HepG2 (cell line): ENCODE results near the gene CLPX. TPM values are rescaled to one million over a fixed set of nuclear protein-coding genes. Genes with fewer than 3 reads are reported as not detected.

Source experiments
- ATAC-seq: fragments of 200-7000 bp; cut with Tn5 transposase; 3 replicates; pipeline ENCODE4 v1.9.1; 2020; ENCODE audit warnings: mild to moderate bottlenecking, moderate library complexity
- BruUV-seq: library from RNA; stranded (reverse); fragments of 400-500 nt; replicated peaks from 2 replicates; lab custom pipeline; 2021; lab: Mats Ljungman, UMichigan
- CTCF ChIA-PET: fragments of 300-600 bp; formaldehyde crosslinking; extraction: SDS; loops from one replicate; lab custom pipeline; 2021; ENCODE audit warnings: low total read pairs, inconsistent platforms, low intra/inter-chr PET ratio; lab: Yijun Ruan, JAX
- POLR2A ChIA-PET: fragments of 350-600 bp; sonication (Branson Sonifier 250); formaldehyde crosslinking; loops from one replicate; lab custom pipeline; 2020; ENCODE audit warnings: antibody characterized with exemption, inconsistent platforms; lab: Yijun Ruan, JAX
- DNase-seq: peaks from one replicate; pipeline ENCODE4 v3.0.0-alpha.2; 2015; ENCODE audit warnings: low spot score
- FAIRE-seq: peaks from 3 replicates; lab custom pipeline; 2011; peaks lifted over from hg19 to GRCh38; lab: Jason Lieb, UNC
- H2AFZ ChIP-seq: one replicate; pipeline ENCODE4 v1.6.1; 2011; ENCODE audit warnings: low read length, inconsistent platforms
- H3K27ac ChIP-seq: fragments of 300-600 bp; 3 replicates; pipeline ENCODE4 v1.8.0; 2011; ENCODE audit warnings: mixed run types, mild to moderate bottlenecking, mixed read lengths, low read length, inconsistent platforms; ENCODE audit not compliant: insufficient read depth; ENCODE audit errors: extremely low read length
- H3K27me3 ChIP-seq, 2 experiments: fragments of 200-600 bp in 1 of 2; 2 replicates in 1 of 2; 3 replicates in 1 of 2; pipeline versions ENCODE4 v1.6.0 to v1.8.0; 2011; ENCODE audit warnings: low read length in 2 of 2, mild to moderate bottlenecking in 2 of 2, moderate library complexity in 2 of 2, inconsistent platforms in 1 of 2; ENCODE audit not compliant: insufficient read depth in 2 of 2, control insufficient read depth in 1 of 2
- H3K36me3 ChIP-seq, 2 experiments: fragments of 200-600 bp in 1 of 2; replicated peaks in 1 of 2; 2 replicates in 1 of 2; 3 replicates in 1 of 2; pipeline versions ENCODE4 v1.5.1 to v1.8.0; 2011; ENCODE audit warnings: low read length in 2 of 2, inconsistent platforms in 1 of 2; ENCODE audit not compliant: insufficient read depth in 2 of 2, control insufficient read depth in 1 of 2
- H3K4me1 ChIP-seq: 2 replicates; pipeline ENCODE4 v1.5.1; 2012; ENCODE audit warnings: low read length, inconsistent platforms; ENCODE audit not compliant: insufficient read depth
- H3K4me2 ChIP-seq: 2 replicates; pipeline ENCODE4 v1.6.0; 2011; ENCODE audit warnings: low read depth, low read length, inconsistent platforms
- H3K4me3 ChIP-seq, 3 experiments: fragments of 200-600 bp in 1 of 3; sonication (generic), shearing (Covaris generic) in 1 of 3; replicated peaks in 1 of 3; 2 replicates each; pipeline ENCODE4 v1.5.1; 2011 to 2016; ENCODE audit warnings: low read length in 3 of 3, inconsistent platforms in 2 of 3, low read depth in 2 of 3, mild to moderate bottlenecking in 2 of 3, control low read depth in 1 of 3, mixed read lengths in 1 of 3; ENCODE audit not compliant: insufficient read depth in 1 of 3
- H3K79me2 ChIP-seq: one replicate; pipeline ENCODE4 v1.6.1; 2011; ENCODE audit warnings: low read length, inconsistent platforms; ENCODE audit not compliant: insufficient read depth
- H3K9ac ChIP-seq: 2 replicates; pipeline ENCODE4 v1.6.0; 2011; ENCODE audit warnings: mild to moderate bottlenecking, low read depth, low read length, inconsistent platforms; ENCODE audit not compliant: insufficient read depth
- H3K9me3 ChIP-seq: 2 replicates; pipeline ENCODE4 v1.5.1; 2012; ENCODE audit warnings: mild to moderate bottlenecking, low read length
- H4K20me1 ChIP-seq: 2 replicates; pipeline ENCODE4 v1.6.0; 2011; ENCODE audit warnings: inconsistent platforms, mild to moderate bottlenecking, low read length, moderate library complexity; ENCODE audit not compliant: insufficient read depth
- AGO2 ChIP-seq: fragments of 200-400 bp; formaldehyde crosslinking; optimal IDR thresholded peaks from 2 replicates; pipeline ENCODE3; 2017; ENCODE audit warnings: mild to moderate bottlenecking, low read depth, low read length, moderate library complexity
- ATRX ChIP-seq: sonication (generic); formaldehyde crosslinking; IDR thresholded peaks from 2 replicates; pipeline ENCODE4 v1.4.0; 2020; ENCODE audit warnings: missing genetic modification reagents, borderline replicate concordance
- ELF3 ChIP-seq: IDR thresholded peaks from 2 replicates; pipeline ENCODE4 v1.6.1; 2016; ENCODE audit warnings: missing genetic modification reagents, missing compliant biosample characterization
- JUN ChIP-seq: sonication (generic); formaldehyde crosslinking; IDR thresholded peaks from 2 replicates; pipeline ENCODE4 v1.4.0; 2020; ENCODE audit warnings: mild to moderate bottlenecking, missing genetic modification reagents
- KAT8 ChIP-seq: IDR thresholded peaks from 2 replicates; pipeline ENCODE4 v1.6.1; 2016; ENCODE audit warnings: missing genetic modification reagents, missing compliant biosample characterization
- MLLT10 ChIP-seq: sonication (generic); formaldehyde crosslinking; IDR thresholded peaks from 2 replicates; pipeline ENCODE4 v1.4.0; 2020; ENCODE audit warnings: missing genetic modification reagents
- MXD3 ChIP-seq: IDR thresholded peaks from 2 replicates; pipeline ENCODE4 v1.6.1; 2016; ENCODE audit warnings: mild to moderate bottlenecking, missing biosample characterization, missing genetic modification reagents
- MXD4 ChIP-seq: IDR thresholded peaks from 2 replicates; pipeline ENCODE4 v1.6.1; 2016; ENCODE audit warnings: mild to moderate bottlenecking, missing biosample characterization, missing genetic modification reagents
- NFATC3 ChIP-seq: sonication (generic); formaldehyde crosslinking; IDR thresholded peaks from 2 replicates; pipeline ENCODE4 v1.5.1; 2020; ENCODE audit warnings: mild to moderate bottlenecking, missing genetic modification reagents
- PHF8 ChIP-seq: sonication (generic); formaldehyde crosslinking; IDR thresholded peaks from 2 replicates; pipeline ENCODE4 v1.5.0; 2020; ENCODE audit warnings: missing genetic modification reagents
- RFXANK ChIP-seq: IDR thresholded peaks from 2 replicates; pipeline ENCODE4 v1.6.1; 2016
- STAT5B ChIP-seq: sonication (generic); formaldehyde crosslinking; IDR thresholded peaks from 2 replicates; pipeline ENCODE4 v1.4.0; 2020; ENCODE audit warnings: missing genetic modification reagents
- UBTF ChIP-seq: sonication (generic); formaldehyde crosslinking; IDR thresholded peaks from 2 replicates; pipeline ENCODE4 v1.4.0; 2020; ENCODE audit warnings: mild to moderate bottlenecking, missing genetic modification reagents
- ZNF17 ChIP-seq: sonication (generic); formaldehyde crosslinking; IDR thresholded peaks from 2 replicates; pipeline ENCODE4 v1.5.0; 2020; ENCODE audit warnings: mild to moderate bottlenecking, missing genetic modification reagents
- ZNF234 ChIP-seq: sonication (generic); formaldehyde crosslinking; conservative IDR thresholded peaks from 2 replicates; pipeline ENCODE4 v1.5.1; 2020; ENCODE audit warnings: mild to moderate bottlenecking, missing genetic modification reagents
- ZNF414 ChIP-seq: sonication (generic); formaldehyde crosslinking; IDR thresholded peaks from 2 replicates; pipeline ENCODE4 v1.5.0; 2020; ENCODE audit warnings: missing genetic modification reagents
- ZNF570 ChIP-seq: sonication (generic); formaldehyde crosslinking; IDR thresholded peaks from 2 replicates; pipeline ENCODE4 v1.4.0; 2020; ENCODE audit warnings: mild to moderate bottlenecking, missing genetic modification reagents, borderline replicate concordance
- ZNF773 ChIP-seq: sonication (generic); formaldehyde crosslinking; IDR thresholded peaks from 2 replicates; pipeline ENCODE4 v1.4.0; 2020; ENCODE audit warnings: missing genetic modification reagents, borderline replicate concordance
- WGBS: methylation state at CpG from one replicate; pipeline ENCODE4 v1.1.6; 2017; ENCODE audit warnings: low lambda C conversion rate; 5-methylcytosine and 5-hydroxymethylcytosine counted together
- in situ Hi-C: cut with HindIII; loops from 2 replicates; pipeline ENCODE4 v1.10.0; 2017; ENCODE audit warnings: low pct_unique_long_range_greater_than_20kb; ENCODE audit not compliant: extremely low pct_ligation_motif_present
- intact Hi-C: fragments of 100-400 bp; cut with micrococcal nuclease; formaldehyde crosslinking; loops from one replicate; pipeline ENCODE4 v1.10.0; 2022; ENCODE audit not compliant: unreplicated experiment
- polyA plus RNA-seq, 8 experiments: library from polyadenylated mRNA; depleted of rRNA in 3 of 8; stranded (reverse) in 7 of 8; unstranded in 1 of 8; fragments of >200 nt; fragmentation: Illumina TruSeq in 4 of 8; extraction: Trizol in 4 of 8; gene quantifications; 2 replicates each; pipeline versions ENCODE4 v1.2.1 to v1.2.3, GENCODE V29; 2011 to 2016; ENCODE audit warnings: low read depth in 4 of 8, missing spikeins in 1 of 8, mixed read lengths in 1 of 8; ENCODE audit not compliant: insufficient read depth in 1 of 8
- total RNA-seq, 5 experiments: library from RNA; depleted of rRNA; stranded (reverse); fragments of >200 nt; fragmentation: Illumina TruSeq; extraction: Trizol; gene quantifications; 2 replicates each; pipeline ENCODE4 v1.2.3, GENCODE V29; 2016; ENCODE audit warnings: low read depth in 1 of 5
- TF ChIP-seq, protein P1 (sequence below): sonication (generic); formaldehyde crosslinking; IDR thresholded peaks from 2 replicates; pipeline ENCODE4 v1.5.1; 2020; ENCODE audit warnings: missing genetic modification reagents, mild to moderate bottlenecking, borderline replicate concordance
- TF ChIP-seq, protein P2 (sequence below): fragments of 450-650 bp; IDR thresholded peaks from 2 replicates; pipeline ENCODE4 v1.6.1; 2016

The CLPX gene
- total and polyA plus RNA-seq, 2 of the 13 experiments (the other 11 are each of a cell fraction or from before 2014, with no cell fraction given): 33.9 to 61.3 TPM

DNA sequence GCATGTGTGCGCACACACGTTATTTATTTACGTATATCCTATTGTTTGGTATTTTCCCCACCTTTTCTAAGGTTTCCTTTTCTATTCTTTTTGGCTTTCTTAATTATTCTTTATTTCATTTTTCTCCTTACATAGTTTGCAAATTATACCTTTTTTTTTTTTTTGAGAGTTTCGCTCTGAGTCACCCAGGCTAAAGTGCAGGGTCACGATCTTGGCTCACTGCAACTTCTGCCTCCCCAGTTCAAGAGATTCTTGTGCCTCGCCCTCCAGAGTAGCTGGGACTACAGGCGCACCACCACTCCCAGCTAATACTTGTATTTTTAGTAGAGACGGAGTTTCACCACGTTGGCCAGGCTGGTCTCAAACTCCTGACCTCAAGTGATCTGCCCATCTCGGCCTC is 46.2 kb upstream of the CLPX start:
- CTCF ChIA-PET: no interaction called here
- H3K9me3 ChIP-seq: no peaks in the 10 kb centered on the region
- H2AFZ ChIP-seq: no peak overlapping the region
- BruUV-seq: no TSS peak
- FAIRE-seq (no peak), ATAC-seq (no peak), DNase-seq (no peak)
- no peak overlapping the region for H3K9ac ChIP-seq
- no peak overlapping the region for H3K4me2 ChIP-seq
- no peaks in the 10 kb centered on the region for H4K20me1 ChIP-seq
- intact Hi-C loops: no loop called here
- peaks cover 22% of the 10 kb centered on the region for H3K4me1 ChIP-seq
- POLR2A ChIA-PET: no interaction called here
- no peaks in the 10 kb centered on the region for H3K79me2 ChIP-seq
- no peaks in the 10 kb centered on the region for H3K36me3 ChIP-seq
- no peak overlapping the region for H3K27ac ChIP-seq
- 68% methylated on average over 10 of the region's 10 CpGs for WGBS
- TF ChIP-seq RFXANK (CRISPR knock-in tag): no peak
- TF ChIP-seq, protein P1, sequence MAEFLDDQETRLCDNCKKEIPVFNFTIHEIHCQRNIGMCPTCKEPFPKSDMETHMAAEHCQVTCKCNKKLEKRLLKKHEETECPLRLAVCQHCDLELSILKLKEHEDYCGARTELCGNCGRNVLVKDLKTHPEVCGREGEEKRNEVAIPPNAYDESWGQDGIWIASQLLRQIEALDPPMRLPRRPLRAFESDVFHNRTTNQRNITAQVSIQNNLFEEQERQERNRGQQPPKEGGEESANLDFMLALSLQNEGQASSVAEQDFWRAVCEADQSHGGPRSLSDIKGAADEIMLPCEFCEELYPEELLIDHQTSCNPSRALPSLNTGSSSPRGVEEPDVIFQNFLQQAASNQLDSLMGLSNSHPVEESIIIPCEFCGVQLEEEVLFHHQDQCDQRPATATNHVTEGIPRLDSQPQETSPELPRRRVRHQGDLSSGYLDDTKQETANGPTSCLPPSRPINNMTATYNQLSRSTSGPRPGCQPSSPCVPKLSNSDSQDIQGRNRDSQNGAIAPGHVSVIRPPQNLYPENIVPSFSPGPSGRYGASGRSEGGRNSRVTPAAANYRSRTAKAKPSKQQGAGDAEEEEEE (CRISPR knock-in tag): no peak
- TF ChIP-seq MLLT10 (CRISPR knock-in tag): no peak
- TF ChIP-seq PHF8 (CRISPR knock-in tag): no peak
- TF ChIP-seq ZNF414 (CRISPR knock-in tag): no peak
- no peak for TF ChIP-seq ZNF17 (CRISPR knock-in tag)
- no peak for TF ChIP-seq AGO2
- TF ChIP-seq ELF3 (CRISPR knock-in tag): no peak
- no peak for TF ChIP-seq MXD4 (CRISPR knock-in tag)
- TF ChIP-seq MXD3: no peak
- TF ChIP-seq ZNF570 (CRISPR knock-in tag): no peak
- no peak for TF ChIP-seq ZNF773 (CRISPR knock-in tag)
- TF ChIP-seq ZNF234 (CRISPR knock-in tag): no peak
- no peak for TF ChIP-seq ATRX (CRISPR knock-in tag)
- no peak for TF ChIP-seq STAT5B (CRISPR knock-in tag)
- TF ChIP-seq UBTF: no peak
- no peak for TF ChIP-seq NFATC3
- no peak for TF ChIP-seq KAT8
- TF ChIP-seq, protein P2, sequence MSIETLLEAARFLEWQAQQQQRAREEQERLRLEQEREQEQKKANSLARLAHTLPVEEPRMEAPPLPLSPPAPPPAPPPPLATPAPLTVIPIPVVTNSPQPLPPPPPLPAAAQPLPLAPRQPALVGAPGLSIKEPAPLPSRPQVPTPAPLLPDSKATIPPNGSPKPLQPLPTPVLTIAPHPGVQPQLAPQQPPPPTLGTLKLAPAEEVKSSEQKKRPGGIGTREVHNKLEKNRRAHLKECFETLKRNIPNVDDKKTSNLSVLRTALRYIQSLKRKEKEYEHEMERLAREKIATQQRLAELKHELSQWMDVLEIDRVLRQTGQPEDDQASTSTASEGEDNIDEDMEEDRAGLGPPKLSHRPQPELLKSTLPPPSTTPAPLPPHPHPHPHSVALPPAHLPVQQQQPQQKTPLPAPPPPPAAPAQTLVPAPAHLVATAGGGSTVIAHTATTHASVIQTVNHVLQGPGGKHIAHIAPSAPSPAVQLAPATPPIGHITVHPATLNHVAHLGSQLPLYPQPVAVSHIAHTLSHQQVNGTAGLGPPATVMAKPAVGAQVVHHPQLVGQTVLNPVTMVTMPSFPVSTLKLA: no peak
- no peak for TF ChIP-seq JUN
- H3K27me3 ChIP-seq: no peaks in the 10 kb centered on the region
- no peak overlapping the region for H3K4me3 ChIP-seq
- in situ Hi-C loops: no loop called here
